ENCODE data around the gene GRIK4.
"Not testable (repeated sequence)": the region's sequence is repeated elsewhere in the genome, so short reads cannot be mapped to it uniquely, and the experiment has no call there.

The GRIK4 gene

GRCh38 chr11:120752668-120753067 lies 241.1 kb downstream of the GRIK4 start:
- DNase-seq, result no peak

- DNase-seq, result no peak
Observed at GRCh38 chr11:120756931-120757330, 245.4 kb downstream of the GRIK4 start.

GRCh38 chr11:120759046-120759445 lies 247.5 kb downstream of the GRIK4 start:
- DNase-seq, result no peak

GRCh38 chr11:120765710-120766109 lies 254.2 kb downstream of the GRIK4 start:
- DNase-seq, result not testable (repeated sequence)

- DNase-seq, result no peak
Observed at GRCh38 chr11:120766318-120766717, 254.8 kb downstream of the GRIK4 start.

GRCh38 chr11:120768949-120769348 lies 257.4 kb downstream of the GRIK4 start:
- no peak for DNase-seq

- no peak for DNase-seq
Observed at GRCh38 chr11:120769906-120770305, 258.4 kb downstream of the GRIK4 start.

GRCh38 chr11:120771551-120772060 lies 260.1 kb downstream of the GRIK4 start:
- DNase-seq, result no peak

- no peak for DNase-seq
Observed at GRCh38 chr11:120773501-120774031, 262.0 kb downstream of the GRIK4 start.

GRCh38 chr11:120774591-120775386 lies 263.2 kb downstream of the GRIK4 start:
- no peak for DNase-seq

GRCh38 chr11:120775986-120776951 lies 264.7 kb downstream of the GRIK4 start:
- no peak for DNase-seq

GRCh38 chr11:120778685-120779490 lies 267.3 kb downstream of the GRIK4 start:
- DNase-seq, result no peak

- DNase-seq, result no peak
Observed at GRCh38 chr11:120780239-120780638, 268.7 kb downstream of the GRIK4 start.

- no peak for DNase-seq
Observed at GRCh38 chr11:120781486-120782120, 270.1 kb downstream of the GRIK4 start.

- no peak for DNase-seq
Observed at GRCh38 chr11:120784566-120785251, 273.2 kb downstream of the GRIK4 start.

- DNase-seq, result no peak
Observed at GRCh38 chr11:120785576-120785975, 274.0 kb downstream of the GRIK4 start.

GRCh38 chr11:120786206-120786735 lies 274.7 kb downstream of the GRIK4 start:
- no peak for DNase-seq

- DNase-seq, result not testable (repeated sequence)
Observed at GRCh38 chr11:120787224-120787623, 275.7 kb downstream of the GRIK4 start.

GRCh38 chr11:120789391-120789790 lies 277.8 kb downstream of the GRIK4 start:
- no peak for DNase-seq

GRCh38 chr11:120792306-120792705 lies 280.8 kb downstream of the GRIK4 start:
- DNase-seq, result no peak

- DNase-seq, result no peak
Observed at GRCh38 chr11:120793150-120793549, 281.6 kb downstream of the GRIK4 start.

Measured in bone marrow (tissue), 2 donors.